RWPE2 (cell line): ENCODE results near the gene NDUFV2.
A peak's percentile ranks its signal among the peaks of the same experiment; 100 is the strongest.

Experiments
- ATAC-seq: fragments of 200-7000 bp; cut with Tn5 transposase; 3 replicates; pipeline ENCODE4 v1.9.1; 2021; ENCODE audit warnings: low read depth
- DNase-seq: peaks from one replicate; pipeline ENCODE4 v3.0.0-alpha.2; 2020; ENCODE audit warnings: low spot score
- H3K27ac ChIP-seq: fragments of 450-650 bp; 2 replicates; pipeline ENCODE4 v1.5.1; 2017; ENCODE audit warnings: mild to moderate bottlenecking; ENCODE audit not compliant: poor library complexity, severe bottlenecking
- H3K27me3 ChIP-seq: fragments of 250-450 bp; sonication (Bioruptor Pico); 2 replicates; pipeline ENCODE4 v1.5.1; 2021; ENCODE audit warnings: mild to moderate bottlenecking, moderate library complexity; ENCODE audit not compliant: insufficient read depth, poor library complexity, severe bottlenecking
- H3K36me3 ChIP-seq: fragments of 250-450 bp; sonication (Bioruptor Pico); 2 replicates; pipeline ENCODE4 v1.5.1; 2020; ENCODE audit warnings: low read depth, mild to moderate bottlenecking, moderate library complexity
- H3K4me1 ChIP-seq: fragments of 250-450 bp; sonication (Bioruptor Pico); 2 replicates; pipeline ENCODE4 v1.5.1; 2021; ENCODE audit warnings: mild to moderate bottlenecking, moderate library complexity; ENCODE audit not compliant: insufficient read depth, poor library complexity, severe bottlenecking
- H3K4me3 ChIP-seq: fragments of 250-450 bp; sonication (Bioruptor Pico); 2 replicates; pipeline ENCODE4 v1.5.1; 2021; ENCODE audit warnings: mild to moderate bottlenecking, moderate library complexity; ENCODE audit not compliant: severe bottlenecking
- H3K9me3 ChIP-seq: fragments of 250-450 bp; sonication (Bioruptor Pico); 2 replicates; pipeline ENCODE4 v1.5.1; 2021; ENCODE audit warnings: mild to moderate bottlenecking, moderate library complexity; ENCODE audit not compliant: severe bottlenecking
- CTCF ChIP-seq: fragments of 450-650 bp; IDR thresholded peaks from one replicate; pipeline ENCODE4 v1.5.1; 2017; ENCODE audit warnings: mild to moderate bottlenecking, moderate library complexity; ENCODE audit not compliant: poor library complexity, severe bottlenecking

NDUFV2 gene

GRCh38 chr18:9109523-9109922 is 7.0 kb downstream of the NDUFV2 start:
- no peaks in the 10 kb centered on the region for H3K9me3 ChIP-seq
- peaks cover 30% of the 10 kb centered on the region for H3K4me1 ChIP-seq
- H3K4me3 ChIP-seq = no peak overlapping the region
- no peak overlapping the region for H3K27ac ChIP-seq
- no peak for TF ChIP-seq CTCF
- no peaks in the 10 kb centered on the region for H3K27me3 ChIP-seq
- H3K36me3 ChIP-seq = peaks cover 37% of the 10 kb centered on the region
- DNase-seq = no peak
- ATAC-seq = no peak

GRCh38 chr18:9113468-9114149 is 11.1 kb downstream of the NDUFV2 start:
- TF ChIP-seq CTCF = no peak
- no peak for DNase-seq
- Histone ChIP-seq H3K27ac (no peak overlapping the region), H3K27me3 (no peaks in the 10 kb centered on the region), H3K4me3 (no peak overlapping the region), H3K9me3 (no peaks in the 10 kb centered on the region), H3K36me3 (peaks cover 40% of the 10 kb centered on the region), H3K4me1 (peaks cover 35% of the 10 kb centered on the region)
- no peak for ATAC-seq

DNA sequence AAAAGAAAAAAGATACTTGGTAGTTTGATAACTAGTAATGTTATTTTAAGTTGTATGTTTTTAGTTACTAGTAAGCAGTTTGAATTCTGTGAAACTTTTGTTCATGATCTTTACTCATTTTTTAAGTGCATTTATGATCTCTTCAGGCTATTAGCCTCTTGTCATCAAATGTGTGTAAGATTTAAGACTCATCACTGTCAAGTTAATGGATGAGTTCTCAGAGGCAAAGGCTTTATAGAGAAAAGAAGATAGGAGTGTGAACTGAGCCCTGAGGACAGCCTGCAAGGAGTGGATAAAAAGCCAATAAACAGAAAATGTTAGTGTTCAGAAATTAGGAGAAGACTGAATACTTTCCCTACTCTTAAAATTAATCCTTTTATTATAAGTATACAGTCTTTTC is 13.5 kb downstream of the NDUFV2 start:
- ATAC-seq = no peak
- no peak overlapping the region for H3K4me3 ChIP-seq
- no peak for DNase-seq

DNA sequence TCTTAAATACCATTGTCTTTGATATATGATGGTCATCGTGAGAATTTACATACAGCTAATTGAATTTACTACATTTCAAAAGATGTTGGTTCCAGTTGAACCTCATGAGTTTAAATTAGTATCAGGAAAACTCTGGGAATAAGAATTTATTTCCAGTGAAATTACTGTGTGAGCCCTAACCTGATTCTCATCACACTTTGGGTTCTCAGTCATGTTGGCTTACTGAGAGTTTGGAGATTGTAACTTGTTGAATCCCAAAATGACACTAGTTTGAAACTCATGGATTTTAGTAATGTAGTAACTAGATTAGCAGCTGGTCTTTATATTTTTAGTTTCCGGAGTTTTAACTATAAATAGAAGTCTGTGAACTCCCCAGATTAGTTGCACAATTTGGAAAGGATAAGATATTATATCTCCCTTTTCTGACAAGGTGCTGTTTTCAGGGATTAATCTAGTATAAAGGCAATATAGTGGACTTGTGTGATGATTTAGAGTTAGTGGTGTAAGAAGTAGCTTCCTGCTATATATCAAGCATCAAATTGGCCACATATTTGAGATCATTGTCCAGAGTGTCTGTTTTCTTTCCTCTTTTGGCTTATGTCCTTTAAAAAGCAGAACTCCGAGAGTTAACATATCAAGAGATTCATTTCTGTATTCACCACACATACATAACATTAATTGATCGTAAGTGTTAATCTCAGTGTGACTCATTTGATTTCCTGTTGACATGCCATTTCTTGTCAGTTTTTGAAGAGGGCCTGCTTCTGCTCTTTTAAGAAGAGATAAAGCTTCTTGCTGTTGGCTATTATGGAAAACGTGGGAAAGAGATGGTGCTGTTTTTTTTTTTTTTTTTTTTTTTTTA is 15.7 kb downstream of the NDUFV2 start:
- ATAC-seq (no peak), DNase-seq (no peak)
- H3K4me3 ChIP-seq = no peak overlapping the region
- no peaks in the 10 kb centered on the region for H3K9me3 ChIP-seq
- peaks cover 51% of the 10 kb centered on the region for H3K4me1 ChIP-seq
- peaks cover 69% of the 10 kb centered on the region for H3K36me3 ChIP-seq
- H3K27ac ChIP-seq = peak overlapping the region; percentile 80
- H3K27me3 ChIP-seq = no peaks in the 10 kb centered on the region
- no peak for TF ChIP-seq CTCF

More for the DNA sequence above, 13.5 kb downstream of the NDUFV2 start:
- Histone ChIP-seq H3K27me3 (no peaks in the 10 kb centered on the region), H3K4me1 (peaks cover 51% of the 10 kb centered on the region), H3K36me3 (peaks cover 54% of the 10 kb centered on the region), H3K9me3 (no peaks in the 10 kb centered on the region), H3K27ac (peak overlapping the region; percentile 80)
- TF ChIP-seq CTCF = no peak
